ENCODE results near the gene RGL2. TPM values are rescaled to one million over a fixed set of nuclear protein-coding genes. Genes with fewer than 3 reads are reported as not detected.

RGL2 gene
- polyA plus RNA-seq, 1 donor (not counting 4 experiments of a cell fraction or from before 2014, with no cell fraction given) = 33.6 TPM

DNA sequence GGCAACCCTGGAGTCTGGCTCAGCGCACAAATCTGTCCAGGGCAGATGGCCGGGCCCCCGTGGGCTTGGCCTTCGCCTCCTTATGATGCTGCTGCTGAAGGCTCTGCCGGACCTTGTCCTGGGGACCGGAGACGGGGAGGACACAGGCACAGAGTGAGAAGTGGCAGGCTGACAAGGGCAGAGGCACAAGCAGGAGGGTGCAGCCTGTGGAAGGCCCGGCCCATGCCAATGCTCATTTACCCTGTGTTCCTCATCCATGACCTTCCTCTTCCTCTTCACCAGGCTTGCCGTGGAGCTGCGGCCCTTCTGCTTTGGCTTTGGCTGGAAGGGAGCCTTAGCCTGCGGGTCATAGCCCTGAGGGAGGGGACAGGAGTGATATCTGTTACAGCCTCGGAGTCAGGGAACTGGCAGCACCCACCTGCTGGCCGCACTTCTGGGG, 19.5 kb downstream of the RGL2 start:
- H3K4me2 ChIP-seq (ENCODE audit: control insufficient read depth, extremely low read depth, insufficient read depth, low read depth, low read length) = no peak overlapping the region
- H3K9me3 ChIP-seq (ENCODE audit: control insufficient read depth, low read depth, low read length) = no peaks in the 10 kb centered on the region
- H3K27me3 ChIP-seq (ENCODE audit: control insufficient read depth, extremely low read depth, insufficient read depth, low read length) = no peaks in the 10 kb centered on the region
- TF ChIP-seq, protein P1, sequence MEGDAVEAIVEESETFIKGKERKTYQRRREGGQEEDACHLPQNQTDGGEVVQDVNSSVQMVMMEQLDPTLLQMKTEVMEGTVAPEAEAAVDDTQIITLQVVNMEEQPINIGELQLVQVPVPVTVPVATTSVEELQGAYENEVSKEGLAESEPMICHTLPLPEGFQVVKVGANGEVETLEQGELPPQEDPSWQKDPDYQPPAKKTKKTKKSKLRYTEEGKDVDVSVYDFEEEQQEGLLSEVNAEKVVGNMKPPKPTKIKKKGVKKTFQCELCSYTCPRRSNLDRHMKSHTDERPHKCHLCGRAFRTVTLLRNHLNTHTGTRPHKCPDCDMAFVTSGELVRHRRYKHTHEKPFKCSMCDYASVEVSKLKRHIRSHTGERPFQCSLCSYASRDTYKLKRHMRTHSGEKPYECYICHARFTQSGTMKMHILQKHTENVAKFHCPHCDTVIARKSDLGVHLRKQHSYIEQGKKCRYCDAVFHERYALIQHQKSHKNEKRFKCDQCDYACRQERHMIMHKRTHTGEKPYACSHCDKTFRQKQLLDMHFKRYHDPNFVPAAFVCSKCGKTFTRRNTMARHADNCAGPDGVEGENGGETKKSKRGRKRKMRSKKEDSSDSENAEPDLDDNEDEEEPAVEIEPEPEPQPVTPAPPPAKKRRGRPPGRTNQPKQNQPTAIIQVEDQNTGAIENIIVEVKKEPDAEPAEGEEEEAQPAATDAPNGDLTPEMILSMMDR (optimal IDR thresholded peaks at IDR 0.05 in 1 of 3, IDR thresholded peaks at IDR 0.05 in 1 of 3, conservative IDR thresholded peaks at IDR 0.05 in 1 of 3; ENCODE audit: extremely low read depth in 1 of 3, insufficient read depth in 2 of 3, low read length in 3 of 3) = no peak
- TF ChIP-seq EZH2 (IDR thresholded peaks at IDR 0.05; ENCODE audit: low read length) = no peak
- H3K4me1 ChIP-seq (ENCODE audit: control insufficient read depth, extremely low read depth, insufficient read depth, low read length) = peaks cover 23% of the 10 kb centered on the region
- FAIRE-seq (no peak), DNase-seq (ENCODE audit: low read depth, low spot score) (no peak)
- no peak overlapping the region for H3K4me3 ChIP-seq (ENCODE audit: control insufficient read depth in 2 of 3, extremely low read depth in 1 of 3, insufficient read depth in 2 of 3, low read depth in 1 of 3, low read length in 3 of 3)
- H3K36me3 ChIP-seq (ENCODE audit: control insufficient read depth in 2 of 2, extremely low read depth in 1 of 2, insufficient read depth in 2 of 2, low read length in 2 of 2) = peaks cover 38 to 41% of the 10 kb centered on the region in 2 experiments
- peaks cover 26% of the 10 kb centered on the region for H4K20me1 ChIP-seq (ENCODE audit: control insufficient read depth, extremely low read depth, insufficient read depth, low read length)
- dilution Hi-C loops (cut with MboI; ENCODE audit: extremely low pct_ligation_motif_present, low sequenced_read_pairs) = no loop called here
- no peak overlapping the region for H2AFZ ChIP-seq (ENCODE audit: control insufficient read depth, low read length)
- no peak overlapping the region for H3K27ac ChIP-seq (ENCODE audit: control insufficient read depth, insufficient read depth, low read length)
- no peak overlapping the region for H3K9ac ChIP-seq (ENCODE audit: control insufficient read depth, extremely low read depth, insufficient read depth, low read length)
- peaks cover 17% of the 10 kb centered on the region for H3K79me2 ChIP-seq (ENCODE audit: control insufficient read depth, insufficient read depth, low read length)
- H3K9me1 ChIP-seq (ENCODE audit: control insufficient read depth, extremely low read depth, insufficient read depth, low read length) = peaks cover 2% of the 10 kb centered on the region

DNA sequence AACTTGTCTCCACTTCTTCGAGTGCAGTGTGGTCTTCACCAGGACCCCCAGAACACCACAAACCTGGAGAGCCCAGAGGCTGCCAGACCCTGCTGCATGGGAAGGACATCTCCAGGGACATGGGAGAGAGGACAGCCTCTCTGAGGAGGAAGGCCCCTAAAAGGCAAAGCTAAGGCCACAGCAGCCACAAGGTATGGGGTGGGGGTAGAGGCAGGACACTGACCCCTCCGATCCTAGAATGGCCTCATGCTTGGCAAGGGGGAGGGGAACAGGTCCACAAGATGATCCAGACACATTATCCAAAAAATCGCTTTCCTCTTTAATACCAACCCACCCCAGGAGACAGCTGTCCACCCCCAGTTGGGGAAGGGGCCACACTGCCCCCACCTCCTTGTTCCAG, 19.9 kb downstream of the RGL2 start:
- H3K4me1 ChIP-seq (ENCODE audit: control insufficient read depth, extremely low read depth, insufficient read depth, low read length) = peaks cover 28% of the 10 kb centered on the region

More for the DNA sequence above, 19.9 kb downstream of the RGL2 start:
- TF ChIP-seq, protein P1 (optimal IDR thresholded peaks at IDR 0.05 in 1 of 3, IDR thresholded peaks at IDR 0.05 in 1 of 3, conservative IDR thresholded peaks at IDR 0.05 in 1 of 3; ENCODE audit: extremely low read depth in 1 of 3, insufficient read depth in 2 of 3, low read length in 3 of 3) = no peak
- TF ChIP-seq EZH2 (IDR thresholded peaks at IDR 0.05; ENCODE audit: low read length) = no peak
- H3K4me2 ChIP-seq (ENCODE audit: control insufficient read depth, extremely low read depth, insufficient read depth, low read depth, low read length) = no peak overlapping the region
- H2AFZ ChIP-seq (ENCODE audit: control insufficient read depth, low read length) = no peak overlapping the region
- H3K27me3 ChIP-seq (ENCODE audit: control insufficient read depth, extremely low read depth, insufficient read depth, low read length) = no peaks in the 10 kb centered on the region
- no peak overlapping the region for H3K4me3 ChIP-seq (ENCODE audit: control insufficient read depth in 2 of 3, extremely low read depth in 1 of 3, insufficient read depth in 2 of 3, low read depth in 1 of 3, low read length in 3 of 3)
- FAIRE-seq (no peak), DNase-seq (ENCODE audit: low read depth, low spot score) (no peak)
- peaks cover 40 to 42% of the 10 kb centered on the region in 2 experiments for H3K36me3 ChIP-seq (ENCODE audit: control insufficient read depth in 2 of 2, extremely low read depth in 1 of 2, insufficient read depth in 2 of 2, low read length in 2 of 2)
- H3K9me3 ChIP-seq (ENCODE audit: control insufficient read depth, low read depth, low read length) = no peaks in the 10 kb centered on the region
- H4K20me1 ChIP-seq (ENCODE audit: control insufficient read depth, extremely low read depth, insufficient read depth, low read length) = peaks cover 30% of the 10 kb centered on the region
- H3K9ac ChIP-seq (ENCODE audit: control insufficient read depth, extremely low read depth, insufficient read depth, low read length) = no peak overlapping the region
- H3K79me2 ChIP-seq (ENCODE audit: control insufficient read depth, insufficient read depth, low read length) = peaks cover 22% of the 10 kb centered on the region
- no peak overlapping the region for H3K27ac ChIP-seq (ENCODE audit: control insufficient read depth, insufficient read depth, low read length)
- dilution Hi-C loops (cut with MboI; ENCODE audit: extremely low pct_ligation_motif_present, low sequenced_read_pairs) = no loop called here
- peaks cover 2% of the 10 kb centered on the region for H3K9me1 ChIP-seq (ENCODE audit: control insufficient read depth, extremely low read depth, insufficient read depth, low read length)
